Fibroblast of the aortic adventitia (primary cell): ENCODE data around the gene MSL3B.

Source experiments
- DNase-seq: peaks from one replicate; pipeline ENCODE4 v3.0.0-alpha.2; 2010; ENCODE audit warnings: low read depth
- H3K4me3 ChIP-seq: 2 replicates; pipeline ENCODE4 v1.5.1; 2011; ENCODE audit warnings: low read depth, mild to moderate bottlenecking, control low read depth, low read length, moderate library complexity
- TF ChIP-seq, protein P1 (sequence below): IDR thresholded peaks from 2 replicates; pipeline ENCODE4 v1.5.1; 2011; ENCODE audit warnings: mild to moderate bottlenecking, low read length, control low read depth, inconsistent platforms; ENCODE audit not compliant: insufficient read depth

The MSL3B gene

DNA sequence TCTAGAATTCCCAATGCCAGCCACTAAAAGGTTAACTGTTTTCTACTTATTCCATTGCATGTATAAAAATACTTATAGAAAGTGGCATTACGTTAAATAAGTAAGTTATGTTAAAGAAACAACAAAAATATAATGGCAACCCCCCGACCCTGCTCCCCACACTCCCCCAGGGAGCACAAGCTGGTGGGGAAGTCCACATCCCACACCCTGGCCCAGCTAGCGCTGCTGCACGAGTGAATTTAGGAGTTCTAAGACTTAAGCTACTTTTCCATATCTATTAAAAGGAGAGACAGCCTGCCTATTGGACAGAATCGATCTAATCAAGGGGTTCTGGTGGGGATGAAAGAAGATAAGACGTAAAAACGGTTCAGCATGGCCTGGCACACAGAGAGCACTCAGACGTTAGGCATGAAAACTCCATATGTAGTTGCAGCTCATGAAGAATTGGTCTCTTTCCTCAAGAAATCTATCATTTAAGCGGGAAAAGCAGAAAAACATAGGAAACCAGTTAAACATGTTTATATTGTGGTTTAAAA lies 30.4 kb downstream of the MSL3B start:
- TF ChIP-seq, protein P1, sequence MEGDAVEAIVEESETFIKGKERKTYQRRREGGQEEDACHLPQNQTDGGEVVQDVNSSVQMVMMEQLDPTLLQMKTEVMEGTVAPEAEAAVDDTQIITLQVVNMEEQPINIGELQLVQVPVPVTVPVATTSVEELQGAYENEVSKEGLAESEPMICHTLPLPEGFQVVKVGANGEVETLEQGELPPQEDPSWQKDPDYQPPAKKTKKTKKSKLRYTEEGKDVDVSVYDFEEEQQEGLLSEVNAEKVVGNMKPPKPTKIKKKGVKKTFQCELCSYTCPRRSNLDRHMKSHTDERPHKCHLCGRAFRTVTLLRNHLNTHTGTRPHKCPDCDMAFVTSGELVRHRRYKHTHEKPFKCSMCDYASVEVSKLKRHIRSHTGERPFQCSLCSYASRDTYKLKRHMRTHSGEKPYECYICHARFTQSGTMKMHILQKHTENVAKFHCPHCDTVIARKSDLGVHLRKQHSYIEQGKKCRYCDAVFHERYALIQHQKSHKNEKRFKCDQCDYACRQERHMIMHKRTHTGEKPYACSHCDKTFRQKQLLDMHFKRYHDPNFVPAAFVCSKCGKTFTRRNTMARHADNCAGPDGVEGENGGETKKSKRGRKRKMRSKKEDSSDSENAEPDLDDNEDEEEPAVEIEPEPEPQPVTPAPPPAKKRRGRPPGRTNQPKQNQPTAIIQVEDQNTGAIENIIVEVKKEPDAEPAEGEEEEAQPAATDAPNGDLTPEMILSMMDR: no peak

DNA sequence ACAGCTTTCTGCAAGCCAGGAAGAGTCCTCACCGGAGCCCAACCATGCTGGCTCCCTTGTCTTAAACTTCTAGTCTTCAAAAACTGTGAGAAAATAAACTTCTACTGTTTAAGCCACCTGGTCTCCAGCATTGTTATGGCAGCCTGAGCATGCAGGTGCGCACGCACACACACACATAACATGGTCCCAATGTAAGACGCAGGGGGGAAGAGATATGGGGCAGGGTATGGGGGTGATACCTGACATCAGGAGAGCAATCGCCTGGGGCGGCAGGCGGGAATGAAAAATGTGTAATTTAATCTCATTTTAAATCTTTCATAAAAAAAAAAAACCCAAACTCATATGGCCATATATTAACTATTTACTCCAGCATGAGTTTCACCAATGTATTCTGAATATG lies 31.8 kb downstream of the MSL3B start:
- no peak for DNase-seq
- TF ChIP-seq, protein P1: no peak
- H3K4me3 ChIP-seq: no peak overlapping the region

More for the DNA sequence above, 30.4 kb downstream of the MSL3B start:
- H3K4me3 ChIP-seq: no peak overlapping the region
- no peak for DNase-seq

DNA sequence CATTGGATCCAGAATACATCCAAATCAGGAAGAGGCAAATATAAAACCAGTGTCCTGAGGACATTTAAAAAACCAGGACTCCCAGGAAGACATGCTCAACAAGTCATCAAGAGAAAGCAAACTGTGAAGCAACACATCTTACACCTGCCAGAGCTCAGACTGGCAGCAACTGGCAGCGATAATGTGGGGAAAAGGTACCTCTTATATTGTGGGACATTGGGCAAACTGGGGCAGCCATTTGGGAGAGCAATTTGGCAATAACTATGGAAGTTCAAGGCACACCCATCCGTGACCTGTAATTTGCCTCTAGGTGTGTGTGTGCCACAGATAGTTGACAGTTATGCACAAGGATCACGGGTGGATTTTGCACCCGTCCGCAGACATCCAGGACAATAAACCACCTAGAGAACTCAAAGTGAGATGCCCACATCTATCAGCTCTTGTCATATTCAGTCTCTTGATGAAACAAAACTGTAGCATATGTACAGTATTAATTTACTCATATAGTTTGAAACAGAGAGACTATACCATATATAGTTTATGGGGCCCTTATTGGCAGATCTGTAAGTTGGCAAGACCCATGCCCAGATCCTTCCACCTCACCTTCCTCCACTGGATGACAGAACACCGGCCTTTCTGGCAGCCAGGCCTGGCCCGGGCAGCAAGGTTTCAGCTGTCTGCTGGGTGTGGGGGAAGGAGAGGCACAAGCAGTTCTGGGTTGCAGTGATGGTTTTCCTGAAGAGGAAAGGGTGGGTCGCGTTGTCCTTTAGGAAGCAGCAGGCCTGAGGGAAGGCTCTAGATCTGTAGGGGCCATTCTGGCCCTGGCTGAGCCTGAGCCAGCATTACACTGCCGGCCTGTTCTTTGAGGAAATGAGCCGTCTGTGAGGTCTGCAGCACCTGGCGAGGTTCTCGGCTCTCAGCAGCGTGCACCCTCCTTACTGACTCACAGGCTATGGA lies 32.7 kb downstream of the MSL3B start:
- H3K4me3 ChIP-seq: no peak overlapping the region
- no peak for DNase-seq
- TF ChIP-seq, protein P1: no peak

DNA sequence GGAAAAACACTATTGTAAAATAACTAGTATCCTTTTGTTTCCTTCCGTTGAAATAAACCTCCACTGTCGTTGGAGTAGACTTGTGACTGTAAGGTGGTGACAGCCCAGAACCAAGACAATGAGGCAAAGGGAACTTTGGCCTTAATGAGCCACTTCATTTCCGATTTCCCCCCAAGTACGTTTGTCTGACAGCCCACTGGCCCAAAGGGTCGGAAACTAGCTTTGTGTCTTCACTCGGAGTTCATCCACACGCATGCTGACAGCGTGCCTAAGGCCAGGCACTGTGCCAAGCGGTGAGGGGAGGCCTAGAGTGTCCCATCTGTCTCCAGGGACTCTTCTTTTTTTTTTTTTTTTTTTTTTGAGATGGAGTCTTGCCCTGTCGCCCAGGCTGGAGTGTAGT lies 34.8 kb downstream of the MSL3B start:
- TF ChIP-seq, protein P1: no peak
- no peak for DNase-seq
- no peak overlapping the region for H3K4me3 ChIP-seq

DNA sequence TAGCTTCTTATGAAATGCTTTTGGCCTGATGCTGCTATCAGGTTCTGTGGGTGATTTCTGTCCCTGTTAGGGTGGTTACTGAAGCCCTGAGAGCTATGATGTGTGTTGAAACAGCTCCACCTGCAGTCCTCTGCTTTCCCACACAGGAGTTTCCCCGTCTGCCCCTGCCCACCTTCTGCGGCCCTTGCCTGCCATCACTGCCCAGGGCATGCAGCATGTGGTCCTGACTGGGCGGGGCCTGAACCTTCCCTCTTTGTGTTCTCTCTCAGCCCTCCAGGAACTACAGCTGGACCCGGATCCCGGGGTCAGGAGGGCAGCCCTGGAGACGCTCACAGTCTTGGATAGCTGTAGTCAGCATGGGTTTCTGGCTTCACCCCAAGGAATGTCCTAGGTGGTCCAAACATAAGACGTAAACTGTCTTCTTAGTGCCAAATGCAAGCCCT lies 35.3 kb downstream of the MSL3B start:
- DNase-seq: peak; percentile 88
- TF ChIP-seq, protein P1: peak; percentile 60
- H3K4me3 ChIP-seq: no peak overlapping the region

DNA sequence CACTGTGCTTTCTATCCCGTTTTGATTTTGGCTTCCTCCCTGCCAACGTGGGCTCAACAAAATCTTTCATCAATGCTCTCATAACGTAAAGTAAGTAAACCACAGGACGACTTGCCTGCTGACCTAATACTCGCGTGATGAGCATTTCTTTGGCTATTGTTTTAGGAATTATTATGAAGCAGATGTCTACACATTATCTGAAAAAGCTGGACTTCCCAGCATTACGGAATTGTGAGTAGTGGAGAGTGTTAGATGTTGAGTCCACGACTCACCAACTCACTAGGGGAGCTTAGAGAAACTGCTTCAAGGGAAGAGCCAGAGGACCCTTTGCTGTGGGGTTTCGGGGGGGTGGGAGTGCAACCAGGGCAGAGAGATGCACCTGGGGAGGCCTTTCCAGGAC lies 35.8 kb downstream of the MSL3B start:
- H3K4me3 ChIP-seq: no peak overlapping the region
- TF ChIP-seq, protein P1: no peak
- peak; percentile 84 for DNase-seq
